HG02981 (cell line): Measurements from ENCODE around the gene USP14.

ENCODE experiments used
- ATAC-seq: cut with Tn5 transposase; IDR thresholded peaks from one replicate; pipeline ENCODE4 v1.9.1; 2021; ENCODE audit warnings: mild to moderate bottlenecking, moderate library complexity; ENCODE audit not compliant: unreplicated experiment

The USP14 gene

DNA sequence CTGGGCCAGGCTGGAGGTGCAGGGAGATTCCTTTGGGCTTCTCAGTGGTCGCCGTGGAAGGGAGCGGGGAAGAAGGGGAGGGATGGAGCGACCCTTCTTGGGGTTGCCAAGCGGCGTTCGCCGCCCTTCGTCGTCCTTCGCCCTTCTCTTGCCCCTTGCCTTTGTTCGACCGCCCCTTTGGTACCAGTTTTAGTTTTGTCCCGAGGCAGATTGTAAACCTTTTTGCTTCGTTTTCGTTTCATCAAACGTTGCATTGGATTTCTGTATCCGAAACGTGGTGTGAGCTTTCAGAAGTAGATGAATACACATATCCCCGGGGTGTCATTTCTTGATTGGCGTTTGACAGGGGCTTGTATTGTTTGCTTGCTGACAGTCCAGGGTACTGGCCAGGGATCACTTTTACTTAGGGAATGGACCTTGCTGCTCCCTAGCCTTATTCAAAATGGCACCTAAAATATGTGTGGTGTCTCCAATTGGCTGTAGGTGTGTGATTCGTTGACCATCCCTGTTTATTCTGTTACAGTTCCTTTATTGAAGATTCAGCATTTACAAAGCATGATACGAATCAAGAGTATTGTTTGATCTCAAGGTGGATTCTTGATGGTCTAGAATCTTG, 788 bp downstream of the USP14 start:
- no peak for ATAC-seq

DNA sequence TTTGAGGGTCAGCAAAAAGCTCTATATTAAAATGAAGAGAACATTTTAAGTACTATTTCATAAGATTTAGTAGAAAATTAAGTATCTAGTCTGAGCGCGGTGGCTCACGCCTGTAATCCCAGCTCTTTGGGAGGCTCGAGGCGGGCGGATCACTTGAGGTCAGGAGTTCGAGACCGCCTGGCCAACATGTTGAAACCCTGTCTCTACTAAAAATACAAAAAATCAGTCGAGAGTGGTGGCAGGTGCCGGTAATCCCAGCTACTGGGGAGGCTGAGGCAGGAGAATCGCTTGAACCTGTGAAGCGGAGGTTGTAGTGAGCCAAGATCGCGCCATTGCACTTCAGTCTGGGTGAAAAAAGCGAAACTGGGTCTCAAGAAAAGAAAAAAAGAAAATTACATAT, 1.6 kb downstream of the USP14 start:
- no peak for ATAC-seq

DNA sequence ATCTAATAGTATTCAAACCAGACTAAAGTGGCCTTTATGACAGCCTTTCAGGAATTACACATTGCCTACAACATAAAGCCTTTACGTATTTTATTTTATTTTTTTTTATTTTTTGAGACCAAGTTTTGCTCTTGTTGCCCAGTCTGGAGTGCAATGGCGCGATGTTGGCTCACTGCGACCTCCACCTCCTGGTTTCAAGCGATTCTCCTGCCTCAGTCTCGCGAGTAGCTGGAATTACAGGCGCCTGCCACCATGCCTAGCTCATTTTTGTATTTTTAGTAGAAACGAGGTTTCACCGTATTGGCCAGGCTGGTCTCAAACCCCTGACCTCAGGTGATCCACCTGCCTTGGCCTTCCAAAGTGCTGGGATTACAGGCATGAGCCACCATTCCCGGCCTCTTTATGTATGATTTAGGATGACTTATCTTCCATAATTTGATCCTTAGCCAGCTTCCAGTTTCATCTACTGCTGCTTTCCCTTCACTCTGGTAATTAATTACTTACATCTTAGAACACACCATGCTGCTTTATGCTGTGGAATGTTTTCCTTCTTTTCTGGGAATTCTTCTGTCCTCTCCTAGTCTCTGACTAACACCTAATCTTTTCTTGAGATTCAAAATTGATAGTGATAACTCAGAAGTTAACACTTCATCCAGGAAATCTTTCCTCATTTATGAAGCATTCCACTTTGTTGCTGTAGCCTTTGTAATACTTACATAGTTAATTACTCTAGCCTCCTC, 2.6 kb downstream of the USP14 start:
- no peak for ATAC-seq

DNA sequence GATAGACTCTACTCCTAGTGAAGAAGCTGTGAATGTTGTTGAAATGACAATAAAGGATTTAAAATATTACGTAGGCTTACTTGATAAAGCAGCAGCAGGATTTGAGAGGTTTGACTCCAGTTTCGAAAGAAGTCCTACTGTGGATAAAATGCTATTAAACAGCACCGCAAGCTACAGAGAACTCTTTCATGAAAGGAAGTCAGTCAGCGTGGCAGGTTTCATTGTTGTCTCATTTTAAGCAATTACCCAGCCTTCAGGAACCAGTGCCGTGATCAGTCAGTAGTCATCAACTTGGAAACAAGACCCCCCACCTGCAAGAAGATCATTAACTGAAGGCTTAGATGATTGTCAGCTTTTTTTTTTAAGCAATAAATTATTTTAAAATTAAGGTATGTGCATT, 14.0 kb downstream of the USP14 start:
- ATAC-seq, result no peak

DNA sequence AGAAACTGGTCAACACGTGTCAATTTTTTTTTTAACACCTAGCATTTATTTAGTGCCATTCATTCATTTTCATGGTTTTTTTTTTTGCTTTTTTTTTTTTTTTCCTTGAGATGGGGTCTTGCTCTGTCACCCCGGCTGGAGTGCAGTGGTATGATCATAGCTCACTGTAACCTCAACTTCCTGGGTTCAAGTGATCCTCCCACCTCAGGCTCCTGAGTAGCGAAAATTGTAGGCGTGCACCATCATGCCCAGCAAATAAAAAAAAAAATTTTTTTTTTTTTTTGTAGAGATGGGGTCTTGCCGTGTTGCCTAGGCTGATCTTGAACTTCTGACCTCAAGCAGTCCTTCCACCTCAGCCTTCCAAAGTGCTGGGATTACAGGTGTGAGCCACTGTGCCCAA, 21.1 kb downstream of the USP14 start:
- no peak for ATAC-seq

DNA sequence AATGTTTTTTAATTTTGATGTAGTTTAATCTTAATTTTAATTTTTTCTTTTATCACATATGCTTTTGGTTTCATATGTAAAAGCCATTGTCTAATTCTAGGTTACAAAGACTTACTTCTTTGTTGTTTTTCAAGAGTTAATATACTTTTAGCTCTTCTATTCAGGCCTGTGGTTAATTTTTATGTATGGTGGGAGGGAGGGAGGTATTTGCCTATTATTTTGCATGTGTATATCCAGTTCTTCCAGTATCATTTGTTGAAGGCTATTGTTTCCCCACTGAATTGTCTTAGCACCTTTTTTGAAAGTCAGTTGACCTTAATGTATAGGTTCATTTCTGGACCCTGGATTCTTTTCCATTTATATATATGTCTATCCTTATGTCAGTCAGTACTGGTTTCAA, 23.4 kb downstream of the USP14 start:
- ATAC-seq, result no peak

DNA sequence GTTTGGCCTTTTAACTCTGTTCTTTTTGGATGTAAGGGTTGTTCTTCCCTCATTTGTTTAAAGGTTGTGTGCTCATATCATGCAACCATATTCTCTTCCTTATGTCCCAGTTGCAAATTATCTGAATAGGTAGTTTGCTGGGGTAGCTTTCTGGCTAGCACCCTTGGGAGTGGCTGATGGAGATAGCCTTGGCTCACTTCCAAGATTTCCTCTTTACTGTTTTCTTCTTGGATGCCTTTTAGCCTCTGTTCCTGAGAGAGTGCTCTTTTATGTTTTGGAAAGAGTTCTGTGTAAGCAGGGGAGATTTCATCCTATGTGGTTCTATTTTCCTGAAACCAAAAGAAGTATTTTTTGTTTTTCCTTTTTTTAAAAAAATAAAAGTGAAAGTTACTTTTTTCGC, 25.4 kb downstream of the USP14 start:
- no peak for ATAC-seq

DNA sequence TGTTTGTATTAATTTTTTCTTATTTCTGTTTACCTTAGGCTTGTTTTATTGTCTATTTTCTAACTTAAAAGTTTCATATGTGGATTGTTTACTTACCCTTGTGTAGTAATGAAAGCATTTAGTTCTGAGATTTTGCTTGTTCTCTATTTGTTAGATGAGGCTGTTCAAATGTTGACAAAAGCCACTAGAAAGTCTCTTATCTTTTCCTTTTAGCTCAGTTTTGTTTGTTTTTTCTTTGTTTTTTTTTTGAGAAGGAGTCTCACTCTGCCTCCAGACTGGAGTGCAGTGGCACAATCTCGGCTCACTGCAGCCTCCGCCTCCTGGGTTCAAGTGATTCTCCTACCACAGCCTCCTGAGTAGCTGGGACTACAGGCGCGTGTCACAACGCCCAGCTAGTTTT, 30.9 kb downstream of the USP14 start:
- no peak for ATAC-seq

DNA sequence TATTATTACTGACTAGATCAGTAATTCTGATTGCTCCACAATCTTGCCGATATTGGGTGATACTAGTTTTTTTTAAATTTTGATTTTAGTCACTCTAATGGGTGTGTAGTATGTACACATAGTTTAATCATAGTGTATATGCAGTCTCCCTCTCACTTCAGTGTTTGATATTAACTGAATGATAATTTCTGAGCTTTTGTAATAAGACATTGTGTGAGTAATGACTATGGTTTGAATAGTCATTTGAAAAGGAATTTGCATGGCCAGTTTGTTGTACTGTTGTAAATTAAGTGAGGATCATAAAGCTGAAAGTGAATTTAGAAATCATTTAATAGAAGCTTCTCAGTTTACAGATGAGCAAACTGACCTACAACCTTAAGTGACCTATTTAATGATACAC, 33.4 kb downstream of the USP14 start:
- no peak for ATAC-seq

DNA sequence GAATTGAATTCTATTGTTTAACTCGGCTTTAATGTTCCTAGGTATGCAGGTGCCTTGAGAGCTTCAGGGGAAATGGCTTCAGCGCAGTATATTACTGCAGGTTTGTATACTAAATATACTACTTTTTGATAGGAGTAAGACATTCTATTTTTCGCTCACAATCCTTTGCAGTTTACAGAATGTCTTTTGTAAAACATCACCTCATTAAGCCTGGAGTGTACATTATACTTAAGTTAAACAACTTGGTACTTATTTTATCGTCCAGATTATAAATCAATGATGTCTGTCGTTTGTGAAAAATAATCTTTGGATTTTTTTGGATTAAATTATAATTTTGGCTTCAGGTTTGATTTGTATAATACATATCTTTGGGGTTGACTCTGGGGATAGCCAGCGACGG, 34.4 kb downstream of the USP14 start:
- ATAC-seq, result no peak

DNA sequence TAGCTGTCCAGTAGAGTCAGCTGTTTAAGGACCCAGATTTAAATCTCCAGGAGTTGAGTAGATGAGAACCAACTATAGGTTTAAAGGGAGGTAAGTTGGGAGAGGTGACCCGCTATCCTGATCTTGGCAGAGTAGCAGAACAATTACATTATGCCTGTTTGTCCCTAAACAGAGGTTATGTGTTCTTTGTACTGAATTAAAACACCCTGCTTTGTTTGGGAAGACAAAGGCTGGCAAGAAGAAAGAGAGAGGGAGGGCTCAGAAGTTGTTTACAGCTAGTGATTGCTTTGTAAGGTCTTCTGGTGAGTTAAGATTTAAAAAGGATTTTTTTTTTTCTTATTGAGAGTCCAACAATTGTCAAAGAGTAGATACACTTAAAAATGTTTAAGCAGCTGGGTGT, 37.3 kb downstream of the USP14 start:
- ATAC-seq, result no peak

DNA sequence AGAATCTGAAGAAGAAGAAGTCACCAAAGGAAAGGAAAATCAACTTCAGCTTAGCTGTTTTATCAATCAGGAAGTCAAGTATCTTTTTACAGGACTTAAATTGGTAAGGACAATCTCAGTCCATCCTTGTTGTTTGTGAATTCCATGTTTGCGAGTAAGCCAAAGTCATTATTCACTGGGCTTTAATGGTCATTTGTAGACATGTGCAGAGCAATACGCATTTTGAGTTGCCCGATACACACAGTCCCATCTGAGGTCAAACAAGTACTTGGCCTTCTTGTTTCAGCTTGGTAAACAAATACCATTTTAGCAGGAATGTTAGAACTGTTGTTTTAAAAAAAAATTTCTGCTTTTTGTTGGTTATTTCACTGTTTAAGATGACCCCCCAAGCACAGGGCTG, 40.9 kb downstream of the USP14 start:
- ATAC-seq, result no peak

DNA sequence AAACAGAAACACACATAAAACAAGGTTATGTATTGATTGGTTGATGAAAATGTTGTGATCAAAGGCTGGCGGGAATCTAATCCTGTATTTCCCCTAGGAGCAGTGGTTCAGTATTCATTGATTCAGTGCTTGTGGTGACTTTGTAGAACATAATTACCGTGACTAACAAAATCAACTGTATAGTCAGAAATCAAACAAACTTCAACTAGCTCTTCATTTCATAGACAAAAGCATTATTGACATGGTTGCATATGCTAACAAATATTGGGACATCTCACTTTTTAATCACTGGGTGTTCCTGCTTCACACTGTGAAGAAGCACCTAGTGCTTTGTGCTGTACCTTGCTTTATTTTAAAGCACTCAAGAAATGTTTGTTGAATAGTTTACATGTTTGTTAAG, 41.4 kb downstream of the USP14 start:
- ATAC-seq, result no peak

DNA sequence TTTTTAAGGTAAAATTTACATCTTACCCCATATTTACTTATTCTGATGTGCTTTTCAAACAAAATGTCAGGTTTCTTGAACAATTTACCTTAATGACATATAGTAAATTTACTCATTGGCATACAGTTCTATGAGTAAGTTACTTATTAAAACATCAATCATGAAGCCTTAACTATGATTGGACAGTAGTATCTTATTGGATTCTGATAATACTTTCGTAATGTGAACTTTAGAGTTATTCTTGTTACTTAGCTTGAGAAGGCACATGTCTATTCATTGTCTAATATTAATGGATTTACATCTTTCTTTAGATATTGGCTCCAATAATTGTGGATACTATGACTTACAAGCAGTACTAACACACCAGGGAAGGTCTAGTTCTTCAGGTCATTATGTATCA, 51.7 kb downstream of the USP14 start:
- ATAC-seq, result no peak

DNA sequence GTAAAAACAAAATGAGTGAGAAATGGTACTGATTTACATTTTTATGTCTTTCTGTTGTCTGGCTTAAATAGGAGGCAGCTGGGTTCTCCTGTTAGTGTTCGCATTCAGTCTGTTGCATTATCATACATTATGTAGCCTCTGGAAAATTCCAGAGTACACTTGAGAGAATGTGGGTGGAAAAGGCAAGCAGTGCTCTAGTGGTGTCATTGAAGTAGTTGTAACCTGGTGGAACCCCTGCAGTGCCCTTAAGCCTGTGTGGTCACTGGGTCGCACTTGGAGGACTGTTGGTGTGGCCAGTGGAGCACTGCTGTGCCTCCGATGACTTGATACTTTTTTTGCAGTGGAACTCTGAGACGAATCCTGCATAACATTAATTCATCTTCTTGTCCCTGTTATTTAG, 52.4 kb downstream of the USP14 start:
- no peak for ATAC-seq

DNA sequence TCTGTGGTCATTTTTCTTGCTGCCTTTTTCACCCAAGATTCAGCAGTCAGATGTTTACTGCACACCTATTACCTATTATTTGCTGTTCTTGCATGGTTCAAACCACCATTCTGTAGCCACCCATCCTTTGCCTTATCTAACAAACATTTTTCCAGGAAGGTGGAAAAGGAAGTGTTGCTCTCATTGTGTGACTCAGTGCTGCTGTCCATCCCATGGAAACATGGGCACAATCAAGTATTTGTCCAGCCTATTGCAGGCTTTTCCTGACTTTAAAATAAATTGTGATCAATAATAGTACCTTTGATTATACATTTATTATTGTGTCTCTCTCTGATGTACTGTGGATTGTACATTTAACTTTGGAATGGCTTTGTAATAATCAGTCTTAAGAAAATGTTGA, 53.2 kb downstream of the USP14 start:
- ATAC-seq, result no peak

DNA sequence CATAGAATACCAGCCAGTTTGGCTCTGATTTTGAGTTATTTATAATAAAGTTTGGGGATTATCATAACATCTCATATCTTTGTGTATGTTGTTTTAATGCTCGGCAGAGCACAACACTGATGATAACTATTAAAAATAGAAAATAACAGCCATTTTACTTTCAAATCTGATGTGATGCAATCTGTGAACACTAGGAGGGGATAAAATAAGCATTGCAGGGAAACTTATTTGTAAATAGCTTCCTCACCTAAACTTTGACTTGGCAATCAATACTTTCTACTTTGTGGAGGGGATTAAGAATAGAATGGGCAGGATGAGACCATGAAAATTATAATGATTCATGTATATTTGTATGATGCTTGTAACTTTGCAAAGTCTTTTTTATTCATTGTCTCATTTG, 54.4 kb downstream of the USP14 start:
- ATAC-seq, result no peak

DNA sequence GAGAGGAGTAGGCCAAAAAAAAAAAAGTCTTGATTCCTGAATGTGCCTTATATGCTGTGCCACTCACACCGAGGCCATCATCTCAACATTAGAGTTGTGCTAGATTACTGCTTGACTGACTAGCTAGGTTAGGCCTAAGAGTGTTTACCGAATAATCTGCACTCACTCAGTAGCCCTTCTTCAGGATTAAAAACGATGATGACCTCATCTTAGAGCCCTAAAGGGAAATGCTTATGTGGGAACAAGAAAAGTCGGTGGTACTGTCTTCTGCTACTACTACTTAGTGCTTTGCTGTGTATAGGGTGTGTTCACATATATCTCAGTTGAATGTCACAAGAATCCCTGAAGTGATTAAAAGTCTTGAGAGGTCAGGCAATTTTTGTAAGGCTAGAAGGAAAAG, 55.1 kb downstream of the USP14 start:
- ATAC-seq, result no peak

DNA sequence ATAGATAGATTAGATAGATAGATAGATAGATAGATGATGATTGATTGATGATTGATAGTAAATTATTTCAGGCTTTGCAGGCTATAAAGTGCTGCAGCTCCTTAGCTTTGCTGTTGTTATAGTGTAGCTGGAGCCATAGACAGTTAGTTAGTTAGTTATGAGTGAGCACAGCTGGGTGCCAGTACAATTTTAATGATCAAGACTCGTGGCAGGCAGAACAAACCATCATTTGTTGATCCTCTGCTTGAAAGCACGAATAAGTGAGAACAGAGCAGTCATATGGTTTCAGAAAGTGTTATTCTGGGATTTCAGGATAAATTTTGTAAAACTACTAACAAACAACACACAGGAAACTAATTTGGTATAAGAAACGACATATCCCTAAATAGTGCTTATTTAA, 55.6 kb downstream of the USP14 start:
- no peak for ATAC-seq

DNA sequence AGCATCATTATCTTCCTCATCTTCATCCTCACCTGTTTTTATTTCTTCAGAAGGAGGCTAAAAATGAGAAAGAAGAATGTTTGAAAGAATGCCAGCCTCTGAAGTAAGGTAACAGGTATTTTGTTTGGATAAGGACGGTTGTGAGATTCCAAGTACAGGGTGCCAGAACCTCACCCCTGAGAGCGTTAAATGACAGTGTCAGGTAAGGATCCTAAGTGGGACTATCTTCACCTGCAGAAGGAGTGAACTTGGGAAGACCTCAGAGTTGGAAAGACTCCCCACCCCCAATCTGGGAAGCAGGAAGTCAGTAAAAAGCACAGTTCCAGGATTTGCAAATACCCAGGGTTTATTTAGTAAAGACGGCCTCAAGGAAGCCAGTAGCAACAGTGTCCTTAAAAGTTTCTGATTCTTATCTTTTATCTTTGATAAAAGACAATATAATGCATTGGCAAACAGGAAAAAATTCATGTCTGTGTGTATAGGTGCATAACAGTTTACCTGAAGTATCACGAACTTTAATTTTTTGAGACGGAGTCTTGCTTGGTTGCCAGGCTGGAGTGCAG, 57.2 kb downstream of the USP14 start:
- no peak for ATAC-seq

DNA sequence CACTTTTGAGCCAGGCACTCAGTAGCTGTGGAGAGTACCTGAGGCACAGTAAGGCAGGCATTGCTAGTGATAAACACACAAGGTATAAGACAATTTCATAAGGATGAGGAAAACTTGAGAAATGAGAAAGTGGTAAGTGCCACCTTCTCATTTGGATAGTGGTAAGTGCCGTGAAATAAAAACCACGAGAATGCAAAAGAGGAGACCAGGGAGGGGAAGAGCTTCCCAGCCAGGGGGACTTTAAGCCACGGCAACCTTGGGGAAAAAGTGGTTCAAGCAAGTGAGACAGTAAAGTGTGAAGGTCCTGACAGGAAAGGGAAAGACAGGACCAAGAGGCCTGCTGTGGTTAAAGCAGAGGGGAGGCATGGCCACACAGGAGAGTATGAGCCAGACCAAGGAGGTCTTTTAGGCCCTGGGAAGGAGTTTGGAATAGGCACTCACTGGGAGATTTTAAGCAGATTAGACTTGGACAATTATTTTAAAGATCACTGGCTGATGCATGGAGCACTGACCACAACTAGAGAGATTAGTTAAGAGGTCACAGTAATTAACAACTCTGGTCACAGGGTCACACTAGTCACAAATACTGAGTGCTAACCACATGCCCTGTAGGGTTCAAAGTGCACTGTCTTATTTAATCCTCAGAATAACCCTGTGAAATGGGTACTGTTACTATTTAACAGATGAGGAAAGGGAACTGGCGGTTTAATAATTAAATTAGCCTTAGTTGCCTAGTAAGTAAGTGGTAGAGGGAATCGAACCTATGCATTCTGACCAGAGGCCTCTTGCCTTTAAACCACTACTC, 59.4 kb downstream of the USP14 start:
- no peak for ATAC-seq

DNA sequence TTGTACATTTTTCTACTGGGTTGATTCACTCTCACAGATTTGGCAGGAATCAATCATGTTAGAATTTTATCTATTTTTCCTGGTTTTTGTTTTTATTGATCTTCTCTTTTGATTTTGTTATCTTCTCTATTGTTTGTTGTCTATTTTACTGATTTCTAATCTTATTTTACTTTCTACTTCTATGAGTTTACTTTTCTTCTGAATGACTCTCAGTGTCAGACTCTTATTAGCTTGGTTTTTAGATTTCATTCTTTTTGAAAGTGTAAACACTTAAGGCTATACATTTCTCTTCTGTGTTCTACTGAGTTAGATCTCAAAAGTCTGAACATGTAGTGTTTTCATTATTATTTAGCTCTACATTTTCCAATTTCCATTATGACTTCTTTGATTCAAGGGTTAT, 62.4 kb downstream of the USP14 start:
- ATAC-seq, result no peak
